ENCODE results near the gene CPEB3.

DNA sequence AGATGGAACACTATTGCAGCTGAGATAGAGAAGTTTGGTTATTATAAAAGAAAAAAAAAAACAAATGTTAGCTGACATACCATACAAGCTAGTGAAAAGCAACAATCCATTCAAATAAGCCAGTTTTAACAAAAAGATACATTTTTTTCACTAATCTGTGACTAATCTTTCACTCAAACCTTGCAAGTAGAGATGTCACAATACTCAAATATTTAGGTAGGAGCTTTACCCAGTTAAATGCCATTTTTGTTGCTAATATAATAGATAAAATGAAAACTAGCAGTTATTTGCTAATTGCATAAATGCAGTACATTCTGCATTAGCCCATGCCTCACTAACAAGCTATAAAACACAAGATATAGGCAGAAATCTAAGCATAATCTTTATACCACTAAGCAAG is 243.7 kb downstream of the CPEB3 start:
- no peak for TF ChIP-seq POLR2A (IDR thresholded peaks at IDR 0.05)
- TF ChIP-seq, protein P1, sequence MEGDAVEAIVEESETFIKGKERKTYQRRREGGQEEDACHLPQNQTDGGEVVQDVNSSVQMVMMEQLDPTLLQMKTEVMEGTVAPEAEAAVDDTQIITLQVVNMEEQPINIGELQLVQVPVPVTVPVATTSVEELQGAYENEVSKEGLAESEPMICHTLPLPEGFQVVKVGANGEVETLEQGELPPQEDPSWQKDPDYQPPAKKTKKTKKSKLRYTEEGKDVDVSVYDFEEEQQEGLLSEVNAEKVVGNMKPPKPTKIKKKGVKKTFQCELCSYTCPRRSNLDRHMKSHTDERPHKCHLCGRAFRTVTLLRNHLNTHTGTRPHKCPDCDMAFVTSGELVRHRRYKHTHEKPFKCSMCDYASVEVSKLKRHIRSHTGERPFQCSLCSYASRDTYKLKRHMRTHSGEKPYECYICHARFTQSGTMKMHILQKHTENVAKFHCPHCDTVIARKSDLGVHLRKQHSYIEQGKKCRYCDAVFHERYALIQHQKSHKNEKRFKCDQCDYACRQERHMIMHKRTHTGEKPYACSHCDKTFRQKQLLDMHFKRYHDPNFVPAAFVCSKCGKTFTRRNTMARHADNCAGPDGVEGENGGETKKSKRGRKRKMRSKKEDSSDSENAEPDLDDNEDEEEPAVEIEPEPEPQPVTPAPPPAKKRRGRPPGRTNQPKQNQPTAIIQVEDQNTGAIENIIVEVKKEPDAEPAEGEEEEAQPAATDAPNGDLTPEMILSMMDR (IDR thresholded peaks at IDR 0.05), result no peak

All from adrenal gland (tissue), 5 donors.